GM12891 (cell line): ENCODE data around the gene UBE2K.

Experiments
- POLR2AphosphoS5 ChIP-seq: IDR thresholded peaks from 2 replicates; pipeline ENCODE4 v1.6.1; 2011; ENCODE audit warnings: low read depth, low read length, control low read depth
- TAF1 ChIP-seq: IDR thresholded peaks from 2 replicates; pipeline ENCODE4 v1.6.1; 2011; ENCODE audit warnings: low read depth, low read length, control low read depth

DNA sequence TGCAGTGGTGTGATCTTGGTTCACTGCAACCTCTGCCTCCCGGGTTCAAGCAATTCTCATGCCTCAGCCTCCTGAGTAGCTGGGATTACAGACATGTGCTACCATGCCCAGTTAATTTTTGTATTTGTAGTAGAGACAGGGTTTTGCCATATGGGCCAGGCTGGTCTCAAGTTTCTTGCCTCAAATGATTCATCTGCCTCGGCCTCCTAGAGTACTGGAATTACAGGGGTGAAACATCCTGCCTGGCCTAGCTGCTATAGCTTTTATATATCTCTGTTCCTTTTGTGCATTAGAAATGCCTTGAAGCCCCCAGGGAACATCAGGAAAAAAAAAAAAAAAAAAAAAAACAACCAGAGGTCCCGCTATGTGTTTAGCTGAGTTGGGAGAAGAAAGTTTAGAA is 34.8 kb downstream of the UBE2K start:
- TF ChIP-seq TAF1 (no peak), POLR2AphosphoS5 (no peak)
